ENCODE data around the gene EZH1. TPM values are rescaled to one million over a fixed set of nuclear protein-coding genes. Genes with fewer than 3 reads are reported as not detected.

The EZH1 gene
- total RNA-seq, 1 experiment from 2014 or later, result 17.7 TPM

GRCh38 chr17:42706732-42707131 lies 38.1 kb downstream of the EZH1 start:
- Histone ChIP-seq H3K36me3 (ENCODE audit: control insufficient read depth, insufficient read depth, low read length) (0 out of 2 replicates have a peak, but pooled peaks cover 2% of the 10 kb centered on the region), H3K27ac (ENCODE audit: low read length) (no peak overlapping the region), H3K9me3 (ENCODE audit: control insufficient read depth, insufficient read depth, low read depth, low read length) (no peaks in the 10 kb centered on the region), H3K27me3 (ENCODE audit: control insufficient read depth, insufficient read depth, low read length) (no peaks in the 10 kb centered on the region), H3K4me1 (ENCODE audit: control insufficient read depth, insufficient read depth, low read length) (no peaks in the 10 kb centered on the region), H3K4me3 (ENCODE audit: low read depth in 2 of 2, low read length in 2 of 2) (no peak overlapping the region)
- ChIA-PET CTCF (interaction anchor here (0.7 kb wide), 1 partner anchor 118 kb away, joined by 8 read pairs; the partner anchor contains the start of gene BECN1), POLR2A (interaction anchor here (0.7 kb wide), 1 partner anchor 730 kb away, joined by 8 read pairs; no protein-coding TSS in a partner anchor)
- in situ Hi-C loops (cut with HindIII; ENCODE audit: low pct_unique_long_range_greater_than_20kb, low sequenced_read_pairs), result no loop called here
- no peak for ATAC-seq
- intact Hi-C loops (cut with micrococcal nuclease; ENCODE audit: unreplicated experiment), result no loop called here
- BruUV-seq (replicated peaks), result no TSS peak
- no peak for DNase-seq (ENCODE audit: low read depth, low spot score)
- TF ChIP-seq TCF7L2 (IDR thresholded peaks at IDR 0.05; ENCODE audit: low read depth, low read length), result no peak
- TF ChIP-seq, protein P1, sequence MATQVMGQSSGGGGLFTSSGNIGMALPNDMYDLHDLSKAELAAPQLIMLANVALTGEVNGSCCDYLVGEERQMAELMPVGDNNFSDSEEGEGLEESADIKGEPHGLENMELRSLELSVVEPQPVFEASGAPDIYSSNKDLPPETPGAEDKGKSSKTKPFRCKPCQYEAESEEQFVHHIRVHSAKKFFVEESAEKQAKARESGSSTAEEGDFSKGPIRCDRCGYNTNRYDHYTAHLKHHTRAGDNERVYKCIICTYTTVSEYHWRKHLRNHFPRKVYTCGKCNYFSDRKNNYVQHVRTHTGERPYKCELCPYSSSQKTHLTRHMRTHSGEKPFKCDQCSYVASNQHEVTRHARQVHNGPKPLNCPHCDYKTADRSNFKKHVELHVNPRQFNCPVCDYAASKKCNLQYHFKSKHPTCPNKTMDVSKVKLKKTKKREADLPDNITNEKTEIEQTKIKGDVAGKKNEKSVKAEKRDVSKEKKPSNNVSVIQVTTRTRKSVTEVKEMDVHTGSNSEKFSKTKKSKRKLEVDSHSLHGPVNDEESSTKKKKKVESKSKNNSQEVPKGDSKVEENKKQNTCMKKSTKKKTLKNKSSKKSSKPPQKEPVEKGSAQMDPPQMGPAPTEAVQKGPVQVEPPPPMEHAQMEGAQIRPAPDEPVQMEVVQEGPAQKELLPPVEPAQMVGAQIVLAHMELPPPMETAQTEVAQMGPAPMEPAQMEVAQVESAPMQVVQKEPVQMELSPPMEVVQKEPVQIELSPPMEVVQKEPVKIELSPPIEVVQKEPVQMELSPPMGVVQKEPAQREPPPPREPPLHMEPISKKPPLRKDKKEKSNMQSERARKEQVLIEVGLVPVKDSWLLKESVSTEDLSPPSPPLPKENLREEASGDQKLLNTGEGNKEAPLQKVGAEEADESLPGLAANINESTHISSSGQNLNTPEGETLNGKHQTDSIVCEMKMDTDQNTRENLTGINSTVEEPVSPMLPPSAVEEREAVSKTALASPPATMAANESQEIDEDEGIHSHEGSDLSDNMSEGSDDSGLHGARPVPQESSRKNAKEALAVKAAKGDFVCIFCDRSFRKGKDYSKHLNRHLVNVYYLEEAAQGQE (IDR thresholded peaks at IDR 0.05; ENCODE audit: insufficient read depth in 1 of 2, low read depth in 2 of 2, low read length in 1 of 2), result no peak
- no peak for TF ChIP-seq SIN3A (IDR thresholded peaks at IDR 0.05; ENCODE audit: borderline replicate concordance, insufficient read depth, low read depth, low read length)

GRCh38 chr17:42704837-42705494 lies 39.9 kb downstream of the EZH1 start:
- ChIA-PET CTCF (no interaction called here), POLR2A (no interaction called here)
- intact Hi-C loops (cut with micrococcal nuclease; ENCODE audit: unreplicated experiment) (no loop called here), in situ Hi-C loops (cut with HindIII; ENCODE audit: low pct_unique_long_range_greater_than_20kb, low sequenced_read_pairs) (no loop called here)
- no TSS peak for BruUV-seq (replicated peaks)
- Histone ChIP-seq H3K9me3 (ENCODE audit: control insufficient read depth, insufficient read depth, low read depth, low read length) (no peaks in the 10 kb centered on the region), H3K4me3 (ENCODE audit: low read depth in 2 of 2, low read length in 2 of 2) (no peak overlapping the region), H3K27ac (ENCODE audit: low read length) (no peak overlapping the region), H3K4me1 (ENCODE audit: control insufficient read depth, insufficient read depth, low read length) (no peaks in the 10 kb centered on the region), H3K27me3 (ENCODE audit: control insufficient read depth, insufficient read depth, low read length) (no peaks in the 10 kb centered on the region), H3K36me3 (ENCODE audit: control insufficient read depth, insufficient read depth, low read length) (0 out of 2 replicates have a peak, but pooled peaks cover 2% of the 10 kb centered on the region)
- ATAC-seq (no peak), DNase-seq (ENCODE audit: low read depth, low spot score) (no peak)
- TF ChIP-seq TCF7L2 (IDR thresholded peaks at IDR 0.05; ENCODE audit: low read depth, low read length) (no peak), POLR2AphosphoS5 (IDR thresholded peaks at IDR 0.05; ENCODE audit: low read depth, low read length) (no peak), SIN3A (IDR thresholded peaks at IDR 0.05; ENCODE audit: borderline replicate concordance, insufficient read depth, low read depth, low read length) (no peak)
- TF ChIP-seq, protein P1 (IDR thresholded peaks at IDR 0.05; ENCODE audit: insufficient read depth in 1 of 2, low read depth in 2 of 2, low read length in 1 of 2), result no peak
- TF ChIP-seq, protein P2, sequence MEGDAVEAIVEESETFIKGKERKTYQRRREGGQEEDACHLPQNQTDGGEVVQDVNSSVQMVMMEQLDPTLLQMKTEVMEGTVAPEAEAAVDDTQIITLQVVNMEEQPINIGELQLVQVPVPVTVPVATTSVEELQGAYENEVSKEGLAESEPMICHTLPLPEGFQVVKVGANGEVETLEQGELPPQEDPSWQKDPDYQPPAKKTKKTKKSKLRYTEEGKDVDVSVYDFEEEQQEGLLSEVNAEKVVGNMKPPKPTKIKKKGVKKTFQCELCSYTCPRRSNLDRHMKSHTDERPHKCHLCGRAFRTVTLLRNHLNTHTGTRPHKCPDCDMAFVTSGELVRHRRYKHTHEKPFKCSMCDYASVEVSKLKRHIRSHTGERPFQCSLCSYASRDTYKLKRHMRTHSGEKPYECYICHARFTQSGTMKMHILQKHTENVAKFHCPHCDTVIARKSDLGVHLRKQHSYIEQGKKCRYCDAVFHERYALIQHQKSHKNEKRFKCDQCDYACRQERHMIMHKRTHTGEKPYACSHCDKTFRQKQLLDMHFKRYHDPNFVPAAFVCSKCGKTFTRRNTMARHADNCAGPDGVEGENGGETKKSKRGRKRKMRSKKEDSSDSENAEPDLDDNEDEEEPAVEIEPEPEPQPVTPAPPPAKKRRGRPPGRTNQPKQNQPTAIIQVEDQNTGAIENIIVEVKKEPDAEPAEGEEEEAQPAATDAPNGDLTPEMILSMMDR (IDR thresholded peaks at IDR 0.05), result no peak
